MM.1S (cell line): ENCODE data around the gene CCDC87.

ENCODE experiments used
- EZH2phosphoT487 ChIP-seq: fragments of 300-600 bp; sonication (generic); IDR thresholded peaks from 2 replicates; pipeline ENCODE4 v1.6.1; 2018; ENCODE audit warnings: antibody characterized with exemption, low read length
- TF ChIP-seq, protein P1 (sequence below): fragments of 300-600 bp; sonication (generic); IDR thresholded peaks from 2 replicates; pipeline ENCODE4 v1.5.1; 2016; ENCODE audit warnings: antibody characterized with exemption, low read length, mixed read lengths

- TF ChIP-seq, protein P1, sequence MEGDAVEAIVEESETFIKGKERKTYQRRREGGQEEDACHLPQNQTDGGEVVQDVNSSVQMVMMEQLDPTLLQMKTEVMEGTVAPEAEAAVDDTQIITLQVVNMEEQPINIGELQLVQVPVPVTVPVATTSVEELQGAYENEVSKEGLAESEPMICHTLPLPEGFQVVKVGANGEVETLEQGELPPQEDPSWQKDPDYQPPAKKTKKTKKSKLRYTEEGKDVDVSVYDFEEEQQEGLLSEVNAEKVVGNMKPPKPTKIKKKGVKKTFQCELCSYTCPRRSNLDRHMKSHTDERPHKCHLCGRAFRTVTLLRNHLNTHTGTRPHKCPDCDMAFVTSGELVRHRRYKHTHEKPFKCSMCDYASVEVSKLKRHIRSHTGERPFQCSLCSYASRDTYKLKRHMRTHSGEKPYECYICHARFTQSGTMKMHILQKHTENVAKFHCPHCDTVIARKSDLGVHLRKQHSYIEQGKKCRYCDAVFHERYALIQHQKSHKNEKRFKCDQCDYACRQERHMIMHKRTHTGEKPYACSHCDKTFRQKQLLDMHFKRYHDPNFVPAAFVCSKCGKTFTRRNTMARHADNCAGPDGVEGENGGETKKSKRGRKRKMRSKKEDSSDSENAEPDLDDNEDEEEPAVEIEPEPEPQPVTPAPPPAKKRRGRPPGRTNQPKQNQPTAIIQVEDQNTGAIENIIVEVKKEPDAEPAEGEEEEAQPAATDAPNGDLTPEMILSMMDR: no peak
- TF ChIP-seq EZH2phosphoT487: no peak
Observed at GRCh38 chr11:66548041-66548440, 44.8 kb downstream of the CCDC87 start.
